HCT116 (cell line): Measurements from ENCODE around the gene DCK.

Experiments
- CEBPB ChIP-seq: IDR thresholded peaks from 2 replicates; pipeline ENCODE4 v1.6.1; 2012; ENCODE audit warnings: low read depth
- ELF1 ChIP-seq: IDR thresholded peaks from 2 replicates; pipeline ENCODE4 v1.6.1; 2012; ENCODE audit warnings: low read depth, borderline replicate concordance
- EZH2 ChIP-seq: fragments of 200-600 bp; sonication (generic); IDR thresholded peaks from 2 replicates; pipeline ENCODE4 v1.6.1; 2017; ENCODE audit warnings: antibody characterized with exemption, mixed run types
- EZH2phosphoT487 ChIP-seq: fragments of 200-600 bp; IDR thresholded peaks from 2 replicates; pipeline ENCODE4 v1.6.1; 2018; ENCODE audit warnings: antibody characterized with exemption, borderline replicate concordance
- FOSL1 ChIP-seq: IDR thresholded peaks from 2 replicates; pipeline ENCODE4 v1.6.1; 2012; ENCODE audit warnings: low read depth
- POLR2A ChIP-seq: IDR thresholded peaks from 2 replicates; pipeline ENCODE4 v1.7.0; 2011; ENCODE audit warnings: borderline replicate concordance; ENCODE audit not compliant: insufficient read depth, insufficient read length; ENCODE audit errors: extremely low read depth
- POLR2AphosphoS5 ChIP-seq: IDR thresholded peaks from 2 replicates; pipeline ENCODE4 v1.6.1; 2011; ENCODE audit warnings: mild to moderate bottlenecking, low read depth, low read length, moderate library complexity
- RAD21 ChIP-seq: IDR thresholded peaks from 2 replicates; pipeline ENCODE4 v1.6.1; 2012; ENCODE audit warnings: low read depth, mild to moderate bottlenecking
- ZFX ChIP-seq: fragments of 450-650 bp; IDR thresholded peaks from 2 replicates; pipeline ENCODE4 v1.6.1; 2017
- TF ChIP-seq, protein P1 (sequence below), 3 experiments: fragments of 200-600 bp in 1 of 3; sonication (generic) in 1 of 3; IDR thresholded peaks in 2 of 3; conservative IDR thresholded peaks in 1 of 3; 2 replicates each; pipeline ENCODE4 v1.5.1; 2012 to 2017; ENCODE audit warnings: low read depth in 2 of 3, low read length in 2 of 3, antibody characterized with exemption in 1 of 3, borderline replicate concordance in 1 of 3, control low read depth in 1 of 3, mild to moderate bottlenecking in 1 of 3, mixed read lengths in 1 of 3, mixed run types in 1 of 3, moderate library complexity in 1 of 3; ENCODE audit not compliant: insufficient read depth in 1 of 3
- TF ChIP-seq, protein P2 (sequence below): IDR thresholded peaks from 2 replicates; pipeline ENCODE4 v1.6.1; 2012; ENCODE audit warnings: low read depth
- TF ChIP-seq, protein P3 (sequence below): IDR thresholded peaks from 2 replicates; pipeline ENCODE4 v1.6.1; 2012
- TF ChIP-seq, protein P4 (sequence below): IDR thresholded peaks from 2 replicates; pipeline ENCODE4 v1.6.1; 2012

DNA sequence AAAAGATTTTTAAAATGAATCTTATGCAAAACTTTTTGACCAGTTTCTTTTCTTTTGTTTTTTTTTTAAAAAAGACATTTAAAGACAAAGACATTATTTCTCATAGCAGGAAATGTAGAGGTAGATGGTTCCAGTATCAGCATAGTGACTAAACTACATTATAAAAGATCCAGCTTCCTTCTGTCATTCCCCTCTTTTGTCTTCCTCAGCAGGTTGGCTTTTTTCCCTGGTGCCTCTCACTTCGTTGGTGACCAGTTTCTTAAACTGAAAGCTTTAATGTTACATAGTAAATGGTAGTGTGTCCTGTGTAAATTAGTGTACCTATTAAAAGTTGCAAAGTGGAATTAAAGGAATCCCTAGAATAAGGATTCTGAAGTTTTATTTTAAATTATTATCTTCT, 36.1 kb downstream of the DCK start:
- TF ChIP-seq CEBPB (no peak), ELF1 (no peak), POLR2AphosphoS5 (no peak), POLR2A (no peak), RAD21 (no peak), FOSL1 (no peak), EZH2 (no peak), EZH2phosphoT487 (no peak), ZFX (no peak)
- TF ChIP-seq, protein P1, sequence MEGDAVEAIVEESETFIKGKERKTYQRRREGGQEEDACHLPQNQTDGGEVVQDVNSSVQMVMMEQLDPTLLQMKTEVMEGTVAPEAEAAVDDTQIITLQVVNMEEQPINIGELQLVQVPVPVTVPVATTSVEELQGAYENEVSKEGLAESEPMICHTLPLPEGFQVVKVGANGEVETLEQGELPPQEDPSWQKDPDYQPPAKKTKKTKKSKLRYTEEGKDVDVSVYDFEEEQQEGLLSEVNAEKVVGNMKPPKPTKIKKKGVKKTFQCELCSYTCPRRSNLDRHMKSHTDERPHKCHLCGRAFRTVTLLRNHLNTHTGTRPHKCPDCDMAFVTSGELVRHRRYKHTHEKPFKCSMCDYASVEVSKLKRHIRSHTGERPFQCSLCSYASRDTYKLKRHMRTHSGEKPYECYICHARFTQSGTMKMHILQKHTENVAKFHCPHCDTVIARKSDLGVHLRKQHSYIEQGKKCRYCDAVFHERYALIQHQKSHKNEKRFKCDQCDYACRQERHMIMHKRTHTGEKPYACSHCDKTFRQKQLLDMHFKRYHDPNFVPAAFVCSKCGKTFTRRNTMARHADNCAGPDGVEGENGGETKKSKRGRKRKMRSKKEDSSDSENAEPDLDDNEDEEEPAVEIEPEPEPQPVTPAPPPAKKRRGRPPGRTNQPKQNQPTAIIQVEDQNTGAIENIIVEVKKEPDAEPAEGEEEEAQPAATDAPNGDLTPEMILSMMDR (IDR thresholded peaks at IDR 0.05 in 2 of 3, conservative IDR thresholded peaks at IDR 0.05 in 1 of 3; ENCODE audit: borderline replicate concordance in 1 of 3, insufficient read depth in 1 of 3, low read depth in 2 of 3, low read length in 2 of 3), result no peak
- TF ChIP-seq, protein P2, sequence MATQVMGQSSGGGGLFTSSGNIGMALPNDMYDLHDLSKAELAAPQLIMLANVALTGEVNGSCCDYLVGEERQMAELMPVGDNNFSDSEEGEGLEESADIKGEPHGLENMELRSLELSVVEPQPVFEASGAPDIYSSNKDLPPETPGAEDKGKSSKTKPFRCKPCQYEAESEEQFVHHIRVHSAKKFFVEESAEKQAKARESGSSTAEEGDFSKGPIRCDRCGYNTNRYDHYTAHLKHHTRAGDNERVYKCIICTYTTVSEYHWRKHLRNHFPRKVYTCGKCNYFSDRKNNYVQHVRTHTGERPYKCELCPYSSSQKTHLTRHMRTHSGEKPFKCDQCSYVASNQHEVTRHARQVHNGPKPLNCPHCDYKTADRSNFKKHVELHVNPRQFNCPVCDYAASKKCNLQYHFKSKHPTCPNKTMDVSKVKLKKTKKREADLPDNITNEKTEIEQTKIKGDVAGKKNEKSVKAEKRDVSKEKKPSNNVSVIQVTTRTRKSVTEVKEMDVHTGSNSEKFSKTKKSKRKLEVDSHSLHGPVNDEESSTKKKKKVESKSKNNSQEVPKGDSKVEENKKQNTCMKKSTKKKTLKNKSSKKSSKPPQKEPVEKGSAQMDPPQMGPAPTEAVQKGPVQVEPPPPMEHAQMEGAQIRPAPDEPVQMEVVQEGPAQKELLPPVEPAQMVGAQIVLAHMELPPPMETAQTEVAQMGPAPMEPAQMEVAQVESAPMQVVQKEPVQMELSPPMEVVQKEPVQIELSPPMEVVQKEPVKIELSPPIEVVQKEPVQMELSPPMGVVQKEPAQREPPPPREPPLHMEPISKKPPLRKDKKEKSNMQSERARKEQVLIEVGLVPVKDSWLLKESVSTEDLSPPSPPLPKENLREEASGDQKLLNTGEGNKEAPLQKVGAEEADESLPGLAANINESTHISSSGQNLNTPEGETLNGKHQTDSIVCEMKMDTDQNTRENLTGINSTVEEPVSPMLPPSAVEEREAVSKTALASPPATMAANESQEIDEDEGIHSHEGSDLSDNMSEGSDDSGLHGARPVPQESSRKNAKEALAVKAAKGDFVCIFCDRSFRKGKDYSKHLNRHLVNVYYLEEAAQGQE, result no peak
- TF ChIP-seq, protein P3, sequence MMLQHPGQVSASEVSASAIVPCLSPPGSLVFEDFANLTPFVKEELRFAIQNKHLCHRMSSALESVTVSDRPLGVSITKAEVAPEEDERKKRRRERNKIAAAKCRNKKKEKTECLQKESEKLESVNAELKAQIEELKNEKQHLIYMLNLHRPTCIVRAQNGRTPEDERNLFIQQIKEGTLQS, result no peak
- TF ChIP-seq, protein P4, sequence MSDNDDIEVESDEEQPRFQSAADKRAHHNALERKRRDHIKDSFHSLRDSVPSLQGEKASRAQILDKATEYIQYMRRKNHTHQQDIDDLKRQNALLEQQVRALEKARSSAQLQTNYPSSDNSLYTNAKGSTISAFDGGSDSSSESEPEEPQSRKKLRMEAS, result no peak
